Tibial nerve (tissue), 3 donors: Measurements from ENCODE around the gene TP53.

Experiments used
- POLR2A ChIP-seq, 2 donors: fragments of 450-650 bp; IDR thresholded peaks; one replicate each; pipeline ENCODE4 v1.6.1; 2017; ENCODE audit warnings: antibody characterized with exemption in 2 of 2, mild to moderate bottlenecking in 2 of 2, moderate library complexity in 2 of 2
- TF ChIP-seq, protein P1 (sequence below), 5 experiments: fragments of 200-600 bp in 3 of 5; fragments of 450-650 bp in 2 of 5; sonication (generic) in 3 of 5; IDR thresholded peaks; one replicate each; pipeline ENCODE4 v1.5.1; 2016 to 2019; ENCODE audit warnings: antibody characterized with exemption in 5 of 5, mild to moderate bottlenecking in 3 of 5, moderate library complexity in 2 of 5

DNA sequence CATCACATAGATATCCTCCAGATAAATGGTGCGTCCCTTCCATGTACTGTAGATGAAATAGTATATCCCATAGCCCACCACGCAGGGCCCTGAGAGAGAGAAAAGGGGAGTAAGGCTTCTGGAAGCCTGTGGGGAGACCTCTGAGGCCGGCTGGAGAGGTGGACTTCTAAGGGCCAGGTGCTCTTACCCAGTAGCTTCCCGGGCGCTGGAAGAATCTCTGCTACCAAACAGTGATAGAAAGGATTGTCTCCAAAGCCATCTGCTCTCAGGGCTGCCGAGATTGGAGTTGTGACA is 60.4 kb downstream of the TP53 start:
- TF ChIP-seq, protein P1, sequence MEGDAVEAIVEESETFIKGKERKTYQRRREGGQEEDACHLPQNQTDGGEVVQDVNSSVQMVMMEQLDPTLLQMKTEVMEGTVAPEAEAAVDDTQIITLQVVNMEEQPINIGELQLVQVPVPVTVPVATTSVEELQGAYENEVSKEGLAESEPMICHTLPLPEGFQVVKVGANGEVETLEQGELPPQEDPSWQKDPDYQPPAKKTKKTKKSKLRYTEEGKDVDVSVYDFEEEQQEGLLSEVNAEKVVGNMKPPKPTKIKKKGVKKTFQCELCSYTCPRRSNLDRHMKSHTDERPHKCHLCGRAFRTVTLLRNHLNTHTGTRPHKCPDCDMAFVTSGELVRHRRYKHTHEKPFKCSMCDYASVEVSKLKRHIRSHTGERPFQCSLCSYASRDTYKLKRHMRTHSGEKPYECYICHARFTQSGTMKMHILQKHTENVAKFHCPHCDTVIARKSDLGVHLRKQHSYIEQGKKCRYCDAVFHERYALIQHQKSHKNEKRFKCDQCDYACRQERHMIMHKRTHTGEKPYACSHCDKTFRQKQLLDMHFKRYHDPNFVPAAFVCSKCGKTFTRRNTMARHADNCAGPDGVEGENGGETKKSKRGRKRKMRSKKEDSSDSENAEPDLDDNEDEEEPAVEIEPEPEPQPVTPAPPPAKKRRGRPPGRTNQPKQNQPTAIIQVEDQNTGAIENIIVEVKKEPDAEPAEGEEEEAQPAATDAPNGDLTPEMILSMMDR (IDR thresholded peaks at IDR 0.05): no peak
- TF ChIP-seq POLR2A (IDR thresholded peaks at IDR 0.05): no peak
